ENCODE results near the gene ZMIZ1. TPM values are rescaled to one million over a fixed set of nuclear protein-coding genes. Genes with fewer than 3 reads are reported as not detected.

The ZMIZ1 gene
- total RNA-seq, 1 experiment from 2014 or later = 28.4 TPM

DNA sequence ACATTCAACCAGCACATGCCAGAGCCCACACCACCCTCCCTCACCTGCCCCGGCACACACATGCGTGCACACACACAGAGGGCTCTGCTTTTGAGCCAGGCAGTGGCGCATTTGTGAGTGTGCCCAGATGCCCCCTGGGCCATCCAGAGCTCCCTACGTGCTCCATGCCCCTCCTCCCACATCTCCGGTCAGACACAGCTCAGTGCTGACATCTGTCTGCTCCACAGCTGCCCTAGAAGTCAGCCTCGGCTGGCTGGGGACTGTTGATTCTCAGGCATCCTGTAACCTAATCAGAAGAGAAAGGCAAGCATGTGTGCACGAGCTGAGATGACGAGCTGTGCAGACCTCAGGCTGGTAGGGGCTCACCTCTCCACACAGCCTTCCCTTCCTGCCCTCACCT, 135.1 kb downstream of the ZMIZ1 start (continued):
- TF ChIP-seq REST (IDR thresholded peaks at IDR 0.05; ENCODE audit: low read depth) (no peak), ELF1 (IDR thresholded peaks at IDR 0.05; ENCODE audit: borderline replicate concordance, low read depth) (no peak), JUND (IDR thresholded peaks at IDR 0.05) (no peak), RAD21 (IDR thresholded peaks at IDR 0.05; ENCODE audit: low read depth) (no peak), POLR2A (IDR thresholded peaks at IDR 0.05; ENCODE audit: borderline replicate concordance, extremely low read depth, insufficient read depth, insufficient read length) (no peak), SP1 (IDR thresholded peaks at IDR 0.05; ENCODE audit: low read depth) (no peak), EZH2 (IDR thresholded peaks at IDR 0.05) (no peak), ZFX (IDR thresholded peaks at IDR 0.05) (no peak), SRF (IDR thresholded peaks at IDR 0.05; ENCODE audit: low read depth) (no peak)

- ATAC-seq = no peak
- CTCF ChIA-PET = interaction anchor here (1.1 kb wide), 1 partner anchor 11 kb away, joined by 3 read pairs; no protein-coding TSS in a partner anchor
- H3K27ac ChIP-seq (ENCODE audit: low read depth, low read length) = no peak overlapping the region
- intact Hi-C loops (cut with micrococcal nuclease) = no loop called here
- no peak overlapping the region for H3K4me2 ChIP-seq (ENCODE audit: low read length)
- H3K9ac ChIP-seq (ENCODE audit: low read length) = no peak overlapping the region
- no peaks in the 10 kb centered on the region for H3K4me1 ChIP-seq (ENCODE audit: control insufficient read depth in 1 of 2, insufficient read depth in 2 of 2, low read length in 2 of 2)
- H3K9me3 ChIP-seq (ENCODE audit: control insufficient read depth in 1 of 2, insufficient read depth in 1 of 2, low read depth in 1 of 2, low read length in 2 of 2) = no peaks in the 10 kb centered on the region
- BruUV-seq (replicated peaks) = no TSS peak
- POLR2A ChIA-PET = no interaction called here
- no peaks in the 10 kb centered on the region for H3K79me2 ChIP-seq (ENCODE audit: insufficient read depth, low read length)
- H3K9me2 ChIP-seq (ENCODE audit: insufficient read depth) = no peaks in the 10 kb centered on the region
- no peak overlapping the region for H2AFZ ChIP-seq (ENCODE audit: low read depth, low read length, poor library complexity, severe bottlenecking)
- no peaks in the 10 kb centered on the region for H4K20me1 ChIP-seq (ENCODE audit: insufficient read depth)
- RAD21 ChIA-PET (ENCODE audit: low non-redundant PET in 1 of 2, low total read pairs in 2 of 2, uncharacterized antibody in 2 of 2, unreplicated experiment in 2 of 2) = no interaction called here
- H3K4me3 ChIP-seq (replicated peaks in 1 of 2; ENCODE audit: low read depth in 1 of 2, low read length in 2 of 2) = no peak overlapping the region
- H3K36me3 ChIP-seq (ENCODE audit: control insufficient read depth in 1 of 2, insufficient read depth in 2 of 2, low read length in 2 of 2) = peaks cover 3 to 4% of the 10 kb centered on the region in 2 experiments; a peak in 2 of 4 replicates
- no peak for DNase-seq (ENCODE audit: low read depth, low spot score)
- H3K27me3 ChIP-seq (ENCODE audit: insufficient read depth, low read length) = no peaks in the 10 kb centered on the region
- TF ChIP-seq ZFX (IDR thresholded peaks at IDR 0.05) (no peak), JUND (IDR thresholded peaks at IDR 0.05) (no peak), EZH2 (IDR thresholded peaks at IDR 0.05) (no peak), POLR2A (IDR thresholded peaks at IDR 0.05; ENCODE audit: borderline replicate concordance, extremely low read depth, insufficient read depth, insufficient read length) (no peak), ZNF274 (IDR thresholded peaks at IDR 0.05; ENCODE audit: low read depth, low read length) (no peak), EGR1 (IDR thresholded peaks at IDR 0.05; ENCODE audit: low read depth) (no peak), CEBPB (IDR thresholded peaks at IDR 0.05; ENCODE audit: low read depth) (no peak), ATF3 (IDR thresholded peaks at IDR 0.05) (no peak), REST (IDR thresholded peaks at IDR 0.05; ENCODE audit: low read depth) (no peak)
- TF ChIP-seq, protein P1, sequence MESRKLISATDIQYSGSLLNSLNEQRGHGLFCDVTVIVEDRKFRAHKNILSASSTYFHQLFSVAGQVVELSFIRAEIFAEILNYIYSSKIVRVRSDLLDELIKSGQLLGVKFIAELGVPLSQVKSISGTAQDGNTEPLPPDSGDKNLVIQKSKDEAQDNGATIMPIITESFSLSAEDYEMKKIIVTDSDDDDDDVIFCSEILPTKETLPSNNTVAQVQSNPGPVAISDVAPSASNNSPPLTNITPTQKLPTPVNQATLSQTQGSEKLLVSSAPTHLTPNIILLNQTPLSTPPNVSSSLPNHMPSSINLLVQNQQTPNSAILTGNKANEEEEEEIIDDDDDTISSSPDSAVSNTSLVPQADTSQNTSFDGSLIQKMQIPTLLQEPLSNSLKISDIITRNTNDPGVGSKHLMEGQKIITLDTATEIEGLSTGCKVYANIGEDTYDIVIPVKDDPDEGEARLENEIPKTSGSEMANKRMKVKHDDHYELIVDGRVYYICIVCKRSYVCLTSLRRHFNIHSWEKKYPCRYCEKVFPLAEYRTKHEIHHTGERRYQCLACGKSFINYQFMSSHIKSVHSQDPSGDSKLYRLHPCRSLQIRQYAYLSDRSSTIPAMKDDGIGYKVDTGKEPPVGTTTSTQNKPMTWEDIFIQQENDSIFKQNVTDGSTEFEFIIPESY (IDR thresholded peaks at IDR 0.05; ENCODE audit: extremely low read depth, insufficient replicate concordance, low read length) = no peak
- TF ChIP-seq, protein P2, sequence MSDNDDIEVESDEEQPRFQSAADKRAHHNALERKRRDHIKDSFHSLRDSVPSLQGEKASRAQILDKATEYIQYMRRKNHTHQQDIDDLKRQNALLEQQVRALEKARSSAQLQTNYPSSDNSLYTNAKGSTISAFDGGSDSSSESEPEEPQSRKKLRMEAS (IDR thresholded peaks at IDR 0.05) = no peak
These were observed 137.7 kb downstream of the ZMIZ1 start for GRCh38 chr10:79206300-79207095.
